ENCODE results near the gene EEFSEC. TPM values are rescaled to one million over a fixed set of nuclear protein-coding genes. Genes with fewer than 3 reads are reported as not detected.

EEFSEC gene
- total RNA-seq, 2 experiments from 2014 or later = 19.2 to 19.6 TPM

GRCh38 chr3:128217702-128218547, 64.6 kb downstream of the EEFSEC start:
- CTCF ChIA-PET = interaction anchor here (1.2 kb wide), 1 partner anchor 10 kb away, joined by 3 read pairs; no protein-coding TSS in a partner anchor

GRCh38 chr3:128218548-128219257, 65.4 kb downstream of the EEFSEC start:
- intact Hi-C loops (cut with micrococcal nuclease) = no loop called here
- no peak for DNase-seq
- Mint-ChIP-seq H3K4me3 (no peak overlapping the region), H3K27ac (no peak overlapping the region), H3K27me3 (no peaks in the 10 kb centered on the region), H3K4me1 (ENCODE audit: low read depth) (peaks cover 7% of the 10 kb centered on the region), H3K36me3 (ENCODE audit: low read depth) (peaks cover 33% of the 10 kb centered on the region), H3K9me3 (peaks cover 13% of the 10 kb centered on the region)
- ATAC-seq = no peak
- TF ChIP-seq, protein P1, sequence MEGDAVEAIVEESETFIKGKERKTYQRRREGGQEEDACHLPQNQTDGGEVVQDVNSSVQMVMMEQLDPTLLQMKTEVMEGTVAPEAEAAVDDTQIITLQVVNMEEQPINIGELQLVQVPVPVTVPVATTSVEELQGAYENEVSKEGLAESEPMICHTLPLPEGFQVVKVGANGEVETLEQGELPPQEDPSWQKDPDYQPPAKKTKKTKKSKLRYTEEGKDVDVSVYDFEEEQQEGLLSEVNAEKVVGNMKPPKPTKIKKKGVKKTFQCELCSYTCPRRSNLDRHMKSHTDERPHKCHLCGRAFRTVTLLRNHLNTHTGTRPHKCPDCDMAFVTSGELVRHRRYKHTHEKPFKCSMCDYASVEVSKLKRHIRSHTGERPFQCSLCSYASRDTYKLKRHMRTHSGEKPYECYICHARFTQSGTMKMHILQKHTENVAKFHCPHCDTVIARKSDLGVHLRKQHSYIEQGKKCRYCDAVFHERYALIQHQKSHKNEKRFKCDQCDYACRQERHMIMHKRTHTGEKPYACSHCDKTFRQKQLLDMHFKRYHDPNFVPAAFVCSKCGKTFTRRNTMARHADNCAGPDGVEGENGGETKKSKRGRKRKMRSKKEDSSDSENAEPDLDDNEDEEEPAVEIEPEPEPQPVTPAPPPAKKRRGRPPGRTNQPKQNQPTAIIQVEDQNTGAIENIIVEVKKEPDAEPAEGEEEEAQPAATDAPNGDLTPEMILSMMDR (IDR thresholded peaks at IDR 0.05) = no peak
- ChIA-PET POLR2A (no interaction called here), CTCF (interaction anchor here (1.2 kb wide), 1 partner anchor 9 kb away, joined by 3 read pairs; no protein-coding TSS in a partner anchor)

More at GRCh38 chr3:128217702-128218547, 64.6 kb downstream of the EEFSEC start:
- Mint-ChIP-seq H3K27me3 (no peaks in the 10 kb centered on the region), H3K36me3 (ENCODE audit: low read depth) (peaks cover 25% of the 10 kb centered on the region), H3K27ac (peak overlapping the region; percentile 72), H3K9me3 (peaks cover 9% of the 10 kb centered on the region), H3K4me3 (no peak overlapping the region), H3K4me1 (ENCODE audit: low read depth) (peaks cover 7% of the 10 kb centered on the region)
- intact Hi-C loops (cut with micrococcal nuclease) = no loop called here
- ATAC-seq (peak; percentile 45), DNase-seq (peak; percentile 4)
- POLR2A ChIA-PET = no interaction called here
- TF ChIP-seq, protein P1 (IDR thresholded peaks at IDR 0.05) = no peak

DNA sequence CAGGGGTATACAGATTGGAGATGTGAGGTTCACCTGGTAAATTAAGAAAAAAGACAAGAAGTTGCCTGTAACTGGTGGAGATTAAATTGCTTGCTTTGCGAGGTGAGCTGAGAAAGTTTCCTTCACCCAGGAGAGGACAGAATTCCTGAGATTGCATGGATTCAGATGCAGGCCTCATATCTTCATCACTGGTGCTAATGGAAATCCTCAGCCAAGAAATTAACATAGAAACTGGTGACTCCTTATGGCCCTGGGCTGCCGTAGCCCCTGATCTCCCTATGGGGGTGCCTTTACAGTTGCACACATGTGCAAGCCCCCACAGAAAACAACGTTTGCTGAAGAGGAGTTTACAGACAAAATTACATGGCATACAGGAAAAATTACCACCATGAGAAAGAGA, 68.0 kb downstream of the EEFSEC start:
- TF ChIP-seq, protein P1 (IDR thresholded peaks at IDR 0.05) = no peak
- ATAC-seq (no peak), DNase-seq (no peak)
- no peak overlapping the region for H3K4me3 Mint-ChIP-seq
- peaks cover 39% of the 10 kb centered on the region for H3K36me3 Mint-ChIP-seq (ENCODE audit: low read depth)
- peaks cover 13% of the 10 kb centered on the region for H3K9me3 Mint-ChIP-seq
- no peak overlapping the region for H3K27ac Mint-ChIP-seq
- no peaks in the 10 kb centered on the region for H3K27me3 Mint-ChIP-seq
- intact Hi-C loops (cut with micrococcal nuclease) = no loop called here
- H3K4me1 Mint-ChIP-seq (ENCODE audit: low read depth) = peaks cover 12% of the 10 kb centered on the region
- ChIA-PET CTCF (no interaction called here), POLR2A (no interaction called here)

DNA sequence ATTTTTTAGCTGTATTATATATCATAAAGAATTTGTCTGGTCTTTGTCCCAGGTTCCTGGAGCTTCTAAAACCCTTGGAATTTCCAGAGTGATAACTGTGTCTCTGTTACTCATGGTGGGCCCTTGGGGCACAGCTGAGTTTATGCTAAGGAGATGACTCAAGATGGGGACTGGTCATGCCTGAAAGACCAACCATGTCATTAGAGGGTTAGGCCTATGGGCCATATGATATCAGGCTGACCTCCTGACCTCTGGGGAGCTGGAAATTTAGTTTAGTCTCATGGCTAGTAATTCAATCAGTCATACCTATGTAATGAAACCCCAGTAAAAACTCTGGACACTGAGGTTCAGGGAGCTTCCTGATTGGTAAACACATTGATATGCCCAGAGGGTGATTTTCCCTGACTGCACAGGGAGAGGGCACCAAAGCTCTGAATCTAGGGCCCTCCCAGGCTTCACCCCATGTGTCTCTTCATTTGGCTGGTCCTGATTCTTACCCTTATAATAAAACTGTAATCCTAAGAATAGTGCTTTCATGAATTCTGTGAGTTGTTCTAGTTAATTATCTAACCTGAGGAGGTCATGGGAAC, 69.6 kb downstream of the EEFSEC start:
- ChIA-PET POLR2A (no interaction called here), CTCF (no interaction called here)
- H3K9me3 Mint-ChIP-seq = peaks cover 13% of the 10 kb centered on the region
- TF ChIP-seq, protein P1 (IDR thresholded peaks at IDR 0.05) = no peak
- no peak overlapping the region for H3K4me3 Mint-ChIP-seq
- no peak overlapping the region for H3K27ac Mint-ChIP-seq
- no peak for ATAC-seq
- no peaks in the 10 kb centered on the region for H3K27me3 Mint-ChIP-seq
- peaks cover 10% of the 10 kb centered on the region for H3K4me1 Mint-ChIP-seq (ENCODE audit: low read depth)
- intact Hi-C loops (cut with micrococcal nuclease) = no loop called here
- peaks cover 38% of the 10 kb centered on the region for H3K36me3 Mint-ChIP-seq (ENCODE audit: low read depth)
- DNase-seq = no peak
